Measurements from ENCODE around the gene PLEKHG3. TPM values are rescaled to one million over a fixed set of nuclear protein-coding genes. Genes with fewer than 3 reads are reported as not detected.

Gene PLEKHG3
- total RNA-seq, 1 donor from 2014 or later, result 19.6 TPM

- intact Hi-C loops (cut with DNase I), result loop anchor here (10.0 kb wide), 1 partner anchor 45 kb away; no protein-coding TSS in a partner anchor
- ATAC-seq (no peak), DNase-seq (ENCODE audit: missing footprints) (no peak)
These were observed 15.9 kb downstream of the PLEKHG3 start for GRCh38 chr14:64720131-64720576.

GRCh38 chr14:64721391-64721791 is 17.2 kb downstream of the PLEKHG3 start:
- intact Hi-C loops (cut with DNase I), result loop anchor here (10.0 kb wide), 1 partner anchor 47 kb away; no protein-coding TSS in a partner anchor
- ATAC-seq (peak; percentile 51), DNase-seq (ENCODE audit: missing footprints) (no peak)

GRCh38 chr14:64721899-64722298 is 17.7 kb downstream of the PLEKHG3 start:
- no peak for DNase-seq (ENCODE audit: missing footprints)
- ATAC-seq, result no peak
- intact Hi-C loops (cut with DNase I), result loop anchor here (10.0 kb wide), 1 partner anchor 47 kb away; no protein-coding TSS in a partner anchor

- DNase-seq (ENCODE audit: missing footprints) (no peak), ATAC-seq (no peak)
- intact Hi-C loops (cut with DNase I), result loop anchor here (10.0 kb wide), 1 partner anchor 48 kb away; no protein-coding TSS in a partner anchor
These were observed 18.7 kb downstream of the PLEKHG3 start for GRCh38 chr14:64722842-64723447.

GRCh38 chr14:64723691-64724577 is 19.7 kb downstream of the PLEKHG3 start:
- DNase-seq (ENCODE audit: missing footprints) (no peak), ATAC-seq (no peak)
- intact Hi-C loops (cut with DNase I), result loop anchor here (10.0 kb wide), 1 partner anchor 49 kb away; no protein-coding TSS in a partner anchor

- intact Hi-C loops (cut with DNase I), result loop anchor here (10.0 kb wide), 1 partner anchor 50 kb away; no protein-coding TSS in a partner anchor
- DNase-seq (ENCODE audit: missing footprints), result no peak
- no peak for ATAC-seq
These were observed 20.3 kb downstream of the PLEKHG3 start for GRCh38 chr14:64724578-64724930.

- peak; percentile 5 for ATAC-seq
- DNase-seq (ENCODE audit: missing footprints), result no peak
- intact Hi-C loops (cut with DNase I), result loop anchor here (10.0 kb wide), 1 partner anchor 51 kb away; no protein-coding TSS in a partner anchor
These were observed 21.1 kb downstream of the PLEKHG3 start for GRCh38 chr14:64725261-64725815.

- ATAC-seq (no peak), DNase-seq (ENCODE audit: missing footprints) (no peak)
- intact Hi-C loops (cut with DNase I), result loop anchor here (10.0 kb wide), 1 partner anchor 51 kb away; no protein-coding TSS in a partner anchor
These were observed 21.8 kb downstream of the PLEKHG3 start for GRCh38 chr14:64725879-64726584.

- DNase-seq (ENCODE audit: missing footprints) (no peak), ATAC-seq (no peak)
- intact Hi-C loops (cut with DNase I), result loop anchor here (10.0 kb wide), 1 partner anchor 52 kb away; no protein-coding TSS in a partner anchor
These were observed 22.3 kb downstream of the PLEKHG3 start for GRCh38 chr14:64726585-64726890.

GRCh38 chr14:64727551-64728071 is 23.4 kb downstream of the PLEKHG3 start:
- no peak for ATAC-seq
- intact Hi-C loops (cut with DNase I), result loop anchor here (10.0 kb wide), 1 partner anchor 53 kb away; no protein-coding TSS in a partner anchor
- DNase-seq (ENCODE audit: missing footprints), result no peak

- DNase-seq (ENCODE audit: missing footprints) (no peak), ATAC-seq (no peak)
- intact Hi-C loops (cut with DNase I), result loop anchor here (10.0 kb wide), 1 partner anchor 53 kb away; no protein-coding TSS in a partner anchor
These were observed 23.9 kb downstream of the PLEKHG3 start for GRCh38 chr14:64728106-64728505.

- ATAC-seq (no peak), DNase-seq (ENCODE audit: missing footprints) (no peak)
- intact Hi-C loops (cut with DNase I), result loop anchor here (10.0 kb wide), 1 partner anchor 54 kb away; no protein-coding TSS in a partner anchor
These were observed 24.6 kb downstream of the PLEKHG3 start for GRCh38 chr14:64728856-64729255.

GRCh38 chr14:64729386-64730060 is 25.3 kb downstream of the PLEKHG3 start:
- ATAC-seq, result peak; percentile 85
- no peak for DNase-seq (ENCODE audit: missing footprints)
- intact Hi-C loops (cut with DNase I), result loop anchor here (10.0 kb wide), 1 partner anchor 55 kb away; no protein-coding TSS in a partner anchor

GRCh38 chr14:64730061-64730440 is 25.8 kb downstream of the PLEKHG3 start:
- ATAC-seq (no peak), DNase-seq (ENCODE audit: missing footprints) (no peak)
- intact Hi-C loops (cut with DNase I), result no loop called here

- intact Hi-C loops (cut with DNase I), result no loop called here
These were observed 26.5 kb downstream of the PLEKHG3 start for GRCh38 chr14:64730681-64731080.

GRCh38 chr14:64731141-64731581 is 26.9 kb downstream of the PLEKHG3 start:
- intact Hi-C loops (cut with DNase I), result no loop called here
- no peak for DNase-seq (ENCODE audit: missing footprints)
- no peak for ATAC-seq

More at GRCh38 chr14:64730681-64731080, 26.5 kb downstream of the PLEKHG3 start:
- DNase-seq (ENCODE audit: missing footprints) (no peak), ATAC-seq (no peak)

GRCh38 chr14:64732066-64732465 is 27.8 kb downstream of the PLEKHG3 start:
- intact Hi-C loops (cut with DNase I), result no loop called here
- ATAC-seq (no peak), DNase-seq (ENCODE audit: missing footprints) (no peak)

All from Right ventricle myocardium inferior (tissue), 1 donor.